ENCODE results near the gene AWAT1. TPM values are rescaled to one million over a fixed set of nuclear protein-coding genes. Genes with fewer than 3 reads are reported as not detected.
"Not testable (repeated sequence)": the region's sequence is repeated elsewhere in the genome, so short reads cannot be mapped to it uniquely, and the experiment has no call there.

Gene AWAT1
- total RNA-seq, 4 donors from 2014 or later, result 2.7 to 13.5 (median 4.0) TPM

- Histone ChIP-seq H3K36me3 (no peaks in the 10 kb centered on the region), H3K4me1 (peaks cover 3% of the 10 kb centered on the region), H3K27me3 (no peaks in the 10 kb centered on the region), H3K9me3 (no peaks in the 10 kb centered on the region), H3K27ac (no peak overlapping the region), H3K4me3 (no peak overlapping the region)
- 65% methylated on average over 3 of the region's 3 CpGs for WGBS
- TF ChIP-seq POLR2AphosphoS5 (IDR thresholded peaks at IDR 0.05) (no peak), CTCF (IDR thresholded peaks at IDR 0.05) (no peak)
- DNase-seq (ENCODE audit: low spot score in 2 of 2), result no peak
Measured at GRCh38 chrX:70264784-70265183, 30.3 kb downstream of the AWAT1 start.

GRCh38 chrX:70268034-70268433, 33.6 kb downstream of the AWAT1 start, which contains the start of gene ARR3:
Gene ARR3, plus strand, starts transcription at chrX:70268334. Its CDS starts 1,052 bp downstream, at chrX:70269386.
- Histone ChIP-seq H3K9me3 (no peaks in the 10 kb centered on the region), H3K27me3 (no peaks in the 10 kb centered on the region), H3K4me1 (no peaks in the 10 kb centered on the region), H3K36me3 (no peaks in the 10 kb centered on the region), H3K27ac (no peak within 1 kb of the TSS), H3K4me3 (no peak within 1 kb of the TSS)
- TF ChIP-seq EP300 (IDR thresholded peaks at IDR 0.05) (no peak), POLR2AphosphoS5 (IDR thresholded peaks at IDR 0.05) (no peak), CTCF (IDR thresholded peaks at IDR 0.05) (no peak), POLR2A (IDR thresholded peaks at IDR 0.05) (no peak)
- DNase-seq (ENCODE audit: low spot score in 2 of 2), result no peak

GRCh38 chrX:70274029-70274428, 39.6 kb downstream of the AWAT1 start:
- not testable (repeated sequence) for H3K27me3 ChIP-seq; DNase-seq (ENCODE audit: low spot score in 2 of 2); H3K4me1 ChIP-seq; H3K36me3 ChIP-seq; H3K4me3 ChIP-seq; H3K27ac ChIP-seq; H3K9me3 ChIP-seq
- 82% methylated on average over 7 of the region's 7 CpGs for WGBS

GRCh38 chrX:70279081-70279480, 44.6 kb downstream of the AWAT1 start:
- H3K27ac ChIP-seq, result no peak overlapping the region
- H3K27me3 ChIP-seq, result no peaks in the 10 kb centered on the region
- no peaks in the 10 kb centered on the region for H3K36me3 ChIP-seq
- TF ChIP-seq CTCF (IDR thresholded peaks at IDR 0.05) (no peak), POLR2A (IDR thresholded peaks at IDR 0.05) (no peak)
- H3K4me1 ChIP-seq, result no peaks in the 10 kb centered on the region
- no peak for DNase-seq (ENCODE audit: low spot score in 2 of 2)
- WGBS, result 84% methylated on average over 3 of the region's 3 CpGs
- no peak overlapping the region for H3K4me3 ChIP-seq
- no peaks in the 10 kb centered on the region for H3K9me3 ChIP-seq

GRCh38 chrX:70280573-70280972, 46.1 kb downstream of the AWAT1 start:
- Histone ChIP-seq H3K27me3 (no peaks in the 10 kb centered on the region), H3K9me3 (no peaks in the 10 kb centered on the region), H3K27ac (no peak overlapping the region), H3K4me3 (no peak overlapping the region), H3K4me1 (no peaks in the 10 kb centered on the region), H3K36me3 (peaks cover under 1% of the 10 kb centered on the region)
- 76% methylated on average over 3 of the region's 3 CpGs for WGBS
- TF ChIP-seq POLR2AphosphoS5 (IDR thresholded peaks at IDR 0.05) (no peak), EP300 (IDR thresholded peaks at IDR 0.05) (no peak), POLR2A (IDR thresholded peaks at IDR 0.05) (no peak), CTCF (IDR thresholded peaks at IDR 0.05) (no peak)
- no peak for DNase-seq (ENCODE audit: low spot score in 2 of 2)

GRCh38 chrX:70281951-70282350, 47.5 kb downstream of the AWAT1 start, which contains the start of gene RAB41:
Gene RAB41, plus strand, starts transcription at chrX:70282172. Its CDS starts 46 bp downstream, at chrX:70282218.
- no peaks in the 10 kb centered on the region for H3K9me3 ChIP-seq
- no peak within 1 kb of the TSS for H3K27ac ChIP-seq
- TF ChIP-seq CTCF (IDR thresholded peaks at IDR 0.05), result no peak
- TF ChIP-seq EP300 (IDR thresholded peaks at IDR 0.05), result no peak
- no peak for TF ChIP-seq POLR2AphosphoS5 (IDR thresholded peaks at IDR 0.05)
- no peak for TF ChIP-seq POLR2A (IDR thresholded peaks at IDR 0.05)
- no peaks in the 10 kb centered on the region for H3K27me3 ChIP-seq
- no peak within 1 kb of the TSS for H3K4me3 ChIP-seq
- DNase-seq (ENCODE audit: low spot score in 2 of 2), result no peak
- no peaks in the 10 kb centered on the region for H3K4me1 ChIP-seq
- H3K36me3 ChIP-seq, result peaks cover 9% of the 10 kb centered on the region
- 94% methylated on average over 21 of the region's 21 CpGs for WGBS
